Hepatocyte (in vitro differentiated cells): ENCODE measurements around the gene STRA6. TPM values are rescaled to one million over a fixed set of nuclear protein-coding genes. Genes with fewer than 3 reads are reported as not detected.

Source experiments
- DNase-seq: peaks from one replicate; pipeline ENCODE4 v3.0.0-alpha.2; 2016; ENCODE audit warnings: low spot score
- H2AFZ ChIP-seq: fragments of 200-600 bp; sonication (generic); 2 replicates; pipeline ENCODE4 v1.6.0; 2016; ENCODE audit warnings: antibody characterized with exemption, mild to moderate bottlenecking
- H3K27ac ChIP-seq: fragments of 200-600 bp; sonication (generic); 2 replicates; pipeline ENCODE4 v1.5.1; 2016; ENCODE audit warnings: mild to moderate bottlenecking
- H3K27me3 ChIP-seq: fragments of 200-600 bp; sonication (generic); 2 replicates; pipeline ENCODE4 v1.6.1; 2016
- H3K36me3 ChIP-seq: fragments of 200-600 bp; sonication (generic); replicated peaks from 2 replicates; pipeline ENCODE4 v1.5.1; 2016; ENCODE audit warnings: low read depth; ENCODE audit not compliant: insufficient read depth
- H3K4me1 ChIP-seq: fragments of 200-600 bp; sonication (generic); 2 replicates; pipeline ENCODE4 v1.5.1; 2016; ENCODE audit warnings: mild to moderate bottlenecking, moderate library complexity; ENCODE audit not compliant: insufficient read depth
- H3K4me2 ChIP-seq: fragments of 200-600 bp; sonication (generic); 2 replicates; pipeline ENCODE4 v1.6.0; 2016
- H3K4me3 ChIP-seq: fragments of 200-600 bp; sonication (generic); 2 replicates; pipeline ENCODE4 v1.5.1; 2016; ENCODE audit warnings: mild to moderate bottlenecking
- H3K79me2 ChIP-seq: fragments of 200-600 bp; sonication (generic); 2 replicates; pipeline ENCODE4 v1.6.0; 2017; ENCODE audit warnings: mild to moderate bottlenecking
- H3K9me2 ChIP-seq: fragments of 200-600 bp; sonication (generic); replicated peaks from 2 replicates; pipeline ENCODE4 v1.6.0; 2017; ENCODE audit warnings: mild to moderate bottlenecking; ENCODE audit not compliant: insufficient read depth
- H3K9me3 ChIP-seq: fragments of 200-600 bp; sonication (generic); 2 replicates; pipeline ENCODE4 v1.5.1; 2016; ENCODE audit warnings: low read depth, mild to moderate bottlenecking
- H4K20me1 ChIP-seq: fragments of 200-600 bp; sonication (generic); 2 replicates; pipeline ENCODE4 v1.6.0; 2016; ENCODE audit warnings: mild to moderate bottlenecking; ENCODE audit not compliant: insufficient read depth, poor library complexity, severe bottlenecking
- EZH2 ChIP-seq: fragments of 200-600 bp; sonication (generic); IDR thresholded peaks from 2 replicates; pipeline ENCODE4 v1.6.1; 2016; ENCODE audit warnings: antibody characterized with exemption, mild to moderate bottlenecking, borderline replicate concordance
- EZH2phosphoT487 ChIP-seq: fragments of 200-600 bp; sonication (generic); IDR thresholded peaks from one replicate; pipeline ENCODE4 v1.6.1; 2018; ENCODE audit warnings: antibody characterized with exemption, mild to moderate bottlenecking, low read depth, moderate library complexity; ENCODE audit not compliant: unreplicated experiment, severe bottlenecking
- WGBS: methylation state at CpG from one replicate; pipeline ENCODE4 v1.1.6; 2016; ENCODE audit warnings: low lambda C conversion rate; ENCODE audit errors: missing lambda C conversion rate; 5-methylcytosine and 5-hydroxymethylcytosine counted together
- polyA plus RNA-seq: library from polyadenylated mRNA; unstranded; fragments of >200 nt; fragmentation: Nextera tagmentation; extraction: Ambion mirVana; gene quantifications from 2 replicates; pipeline ENCODE4 v1.2.1, GENCODE V29; 2016
- total RNA-seq: library from RNA; depleted of rRNA; stranded (reverse); fragments of >200 nt; gene quantifications from 2 replicates; pipeline ENCODE4 v1.2.3, GENCODE V29; 2014
- TF ChIP-seq, protein P1 (sequence below): fragments of 200-600 bp; sonication (generic); IDR thresholded peaks from 2 replicates; pipeline ENCODE4 v1.5.1; 2016; ENCODE audit warnings: antibody characterized with exemption, mild to moderate bottlenecking; ENCODE audit not compliant: poor library complexity

STRA6 gene
- total and polyA plus RNA-seq, 2 experiments from 2014 or later, result 31.5 to 37.1 TPM

DNA sequence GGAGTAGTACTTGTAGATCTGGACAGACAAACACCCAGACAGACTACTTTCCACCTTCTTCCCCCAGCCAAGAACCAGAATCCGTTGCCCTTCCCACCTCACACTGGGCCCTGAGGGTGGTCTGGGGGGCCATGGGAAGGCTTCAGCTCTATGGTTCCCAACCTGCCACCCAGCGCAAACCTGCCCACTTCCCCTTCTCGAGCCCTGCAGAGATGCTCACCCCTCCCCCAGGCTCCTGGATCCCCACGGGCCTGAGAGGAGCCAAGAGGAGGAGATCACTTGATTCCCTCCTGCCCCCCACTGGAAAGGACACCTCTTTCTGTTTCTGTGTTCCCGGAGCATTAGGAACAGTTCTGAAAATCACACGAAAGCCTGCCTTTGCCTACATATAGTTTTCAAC is 8.7 kb downstream of the STRA6 start:
- Histone ChIP-seq H3K9me2 (no peaks in the 10 kb centered on the region), H3K9me3 (no peaks in the 10 kb centered on the region), H4K20me1 (no peaks in the 10 kb centered on the region), H3K4me2 (no peak overlapping the region), H3K36me3 (no peaks in the 10 kb centered on the region), H3K4me3 (no peak overlapping the region), H3K79me2 (peaks cover 8% of the 10 kb centered on the region), H3K27me3 (no peaks in the 10 kb centered on the region), H3K4me1 (peaks cover 12% of the 10 kb centered on the region), H2AFZ (no peak overlapping the region), H3K27ac (no peak overlapping the region)
- no peak for DNase-seq
- WGBS, result 79% methylated on average over 6 of the region's 6 CpGs
- TF ChIP-seq, protein P1, sequence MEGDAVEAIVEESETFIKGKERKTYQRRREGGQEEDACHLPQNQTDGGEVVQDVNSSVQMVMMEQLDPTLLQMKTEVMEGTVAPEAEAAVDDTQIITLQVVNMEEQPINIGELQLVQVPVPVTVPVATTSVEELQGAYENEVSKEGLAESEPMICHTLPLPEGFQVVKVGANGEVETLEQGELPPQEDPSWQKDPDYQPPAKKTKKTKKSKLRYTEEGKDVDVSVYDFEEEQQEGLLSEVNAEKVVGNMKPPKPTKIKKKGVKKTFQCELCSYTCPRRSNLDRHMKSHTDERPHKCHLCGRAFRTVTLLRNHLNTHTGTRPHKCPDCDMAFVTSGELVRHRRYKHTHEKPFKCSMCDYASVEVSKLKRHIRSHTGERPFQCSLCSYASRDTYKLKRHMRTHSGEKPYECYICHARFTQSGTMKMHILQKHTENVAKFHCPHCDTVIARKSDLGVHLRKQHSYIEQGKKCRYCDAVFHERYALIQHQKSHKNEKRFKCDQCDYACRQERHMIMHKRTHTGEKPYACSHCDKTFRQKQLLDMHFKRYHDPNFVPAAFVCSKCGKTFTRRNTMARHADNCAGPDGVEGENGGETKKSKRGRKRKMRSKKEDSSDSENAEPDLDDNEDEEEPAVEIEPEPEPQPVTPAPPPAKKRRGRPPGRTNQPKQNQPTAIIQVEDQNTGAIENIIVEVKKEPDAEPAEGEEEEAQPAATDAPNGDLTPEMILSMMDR, result no peak
- TF ChIP-seq EZH2 (no peak), EZH2phosphoT487 (no peak)

DNA sequence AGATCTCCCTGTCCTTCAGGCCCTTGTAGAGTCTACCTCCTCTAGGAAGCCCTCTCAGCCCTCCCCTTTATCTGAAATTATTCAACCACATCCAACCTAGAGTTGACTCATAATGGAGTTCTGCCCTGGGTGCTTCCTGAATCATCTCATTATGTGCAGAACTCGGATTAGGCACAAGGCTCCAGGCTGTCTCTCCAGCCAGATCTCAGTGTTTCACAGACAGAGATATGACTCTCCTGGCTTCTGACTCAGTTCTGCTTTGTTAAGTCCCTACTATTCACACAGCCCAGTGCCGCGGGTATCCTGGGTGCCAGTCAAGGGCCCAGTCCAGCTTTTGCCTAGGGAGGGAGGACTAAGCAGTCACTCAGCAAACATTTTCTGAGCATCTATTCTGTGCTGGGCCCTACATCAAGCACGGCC is 9.3 kb downstream of the STRA6 start:
- Histone ChIP-seq H3K27ac (no peak overlapping the region), H3K9me2 (no peaks in the 10 kb centered on the region), H3K9me3 (no peaks in the 10 kb centered on the region), H3K79me2 (peaks cover 3% of the 10 kb centered on the region), H3K4me3 (no peak overlapping the region), H3K27me3 (no peaks in the 10 kb centered on the region), H4K20me1 (no peaks in the 10 kb centered on the region), H3K36me3 (no peaks in the 10 kb centered on the region), H2AFZ (no peak overlapping the region), H3K4me2 (no peak overlapping the region), H3K4me1 (peaks cover 12% of the 10 kb centered on the region)
- TF ChIP-seq EZH2, result no peak
- no peak for TF ChIP-seq EZH2phosphoT487
- peak; percentile 46 for DNase-seq
- 67% methylated on average over 4 of the region's 4 CpGs for WGBS

DNA sequence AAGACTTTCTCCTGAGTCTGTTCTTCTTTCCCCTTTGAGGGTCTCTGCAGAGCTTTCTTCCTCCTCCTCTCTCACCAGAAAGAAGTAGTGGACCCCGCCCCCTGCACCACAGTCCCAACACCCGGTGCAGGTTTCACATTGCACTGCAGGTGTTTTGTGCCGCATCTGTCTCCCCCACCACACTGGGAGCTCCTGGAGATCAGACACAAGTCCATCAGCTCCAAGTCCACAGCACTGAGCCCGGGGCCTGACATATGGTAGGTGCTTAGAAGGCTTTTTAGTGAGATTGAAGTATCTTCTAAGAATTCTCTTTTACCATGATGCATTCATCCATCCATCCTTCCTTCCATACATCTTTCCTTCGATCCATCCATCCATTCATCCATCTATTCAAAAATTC is 9.8 kb downstream of the STRA6 start:
- Histone ChIP-seq H3K9me3 (no peaks in the 10 kb centered on the region), H4K20me1 (no peaks in the 10 kb centered on the region), H2AFZ (no peak overlapping the region), H3K4me1 (peaks cover 12% of the 10 kb centered on the region), H3K9me2 (no peaks in the 10 kb centered on the region), H3K4me3 (no peak overlapping the region), H3K36me3 (no peaks in the 10 kb centered on the region), H3K27me3 (no peaks in the 10 kb centered on the region), H3K79me2 (peaks cover 3% of the 10 kb centered on the region), H3K4me2 (no peak overlapping the region), H3K27ac (no peak overlapping the region)
- no peak for TF ChIP-seq EZH2phosphoT487
- TF ChIP-seq, protein P1, result no peak
- no peak for TF ChIP-seq EZH2
- no peak for DNase-seq
- 88% methylated on average over 5 of the region's 5 CpGs for WGBS

DNA sequence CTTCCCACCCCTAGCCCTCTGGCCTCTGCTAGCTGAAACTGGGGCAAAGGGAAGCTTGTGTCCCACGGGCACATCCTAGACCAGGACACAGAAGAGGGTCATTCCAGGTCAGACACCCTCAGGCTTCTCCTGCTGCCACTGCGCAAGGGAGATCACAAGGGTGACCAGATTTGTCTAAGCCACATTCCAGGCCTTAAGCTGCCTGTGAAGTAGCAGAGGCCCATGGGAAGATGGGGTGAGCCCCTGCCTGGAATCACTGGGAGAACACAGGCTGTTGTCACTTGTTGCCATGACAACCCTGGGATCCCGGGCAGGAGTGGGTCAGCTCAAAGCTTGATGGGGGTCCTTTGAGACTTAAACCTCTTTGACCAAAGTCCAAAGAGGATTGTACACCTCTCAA is 10.8 kb downstream of the STRA6 start:
- peaks cover 12% of the 10 kb centered on the region for H3K4me1 ChIP-seq
- no peak overlapping the region for H3K4me2 ChIP-seq
- H3K4me3 ChIP-seq, result no peak overlapping the region
- no peaks in the 10 kb centered on the region for H3K36me3 ChIP-seq
- TF ChIP-seq EZH2phosphoT487 (no peak), EZH2 (no peak)
- TF ChIP-seq, protein P1, result no peak
- 65% methylated on average over 3 of the region's 3 CpGs for WGBS
- no peaks in the 10 kb centered on the region for H3K79me2 ChIP-seq
- no peaks in the 10 kb centered on the region for H3K9me2 ChIP-seq
- H3K27ac ChIP-seq, result no peak overlapping the region
- H4K20me1 ChIP-seq, result no peaks in the 10 kb centered on the region
- no peaks in the 10 kb centered on the region for H3K9me3 ChIP-seq
- no peaks in the 10 kb centered on the region for H3K27me3 ChIP-seq
- DNase-seq, result no peak
- H2AFZ ChIP-seq, result no peak overlapping the region
